K562 (cell line): ENCODE measurements around the gene SLC2A4. TPM values are rescaled to one million over a fixed set of nuclear protein-coding genes. Genes with fewer than 3 reads are reported as not detected.

Experiments used
- BRCA1 ChIP-seq, 2 experiments: fragments of 450-650 bp in 1 of 2; sonication (generic) in 1 of 2; formaldehyde crosslinking in 1 of 2; IDR thresholded peaks; 2 replicates each; pipeline versions ENCODE4 v1.5.0 to v1.6.1; 2017 to 2020; ENCODE audit warnings: mild to moderate bottlenecking in 1 of 2, missing genetic modification reagents in 1 of 2
- ETV6 ChIP-seq, 3 experiments: fragments of 150-350 bp in 1 of 3; sonication (generic) in 1 of 3; formaldehyde crosslinking in 1 of 3; IDR thresholded peaks; 2 replicates each; pipeline versions ENCODE4 v1.6.1 to v1.8.0; 2014 to 2022; ENCODE audit warnings: borderline replicate concordance in 2 of 3, low read depth in 2 of 3, antibody characterized with exemption in 1 of 3, low read length in 1 of 3, mild to moderate bottlenecking in 1 of 3, missing genetic modification reagents in 1 of 3
- FOXM1 ChIP-seq, 2 experiments: fragments of 450-650 bp in 1 of 2; sonication (generic) in 1 of 2; formaldehyde crosslinking in 1 of 2; IDR thresholded peaks; 2 replicates each; pipeline versions ENCODE4 v1.6.1 to v1.9.0; 2017 to 2022; ENCODE audit warnings: low read depth in 2 of 2, mild to moderate bottlenecking in 2 of 2, missing genetic modification reagents in 1 of 2, moderate library complexity in 1 of 2
- GTF2A2 ChIP-seq: IDR thresholded peaks from 2 replicates; pipeline ENCODE4 v1.6.1; 2016; ENCODE audit warnings: mild to moderate bottlenecking, missing genetic modification characterization, missing compliant biosample characterization
- HMG20B ChIP-seq: fragments of 250-450 bp; sonication (Bioruptor Pico); IDR thresholded peaks from 2 replicates; pipeline ENCODE4 v1.5.0; 2021; ENCODE audit warnings: mild to moderate bottlenecking
- KLF16 ChIP-seq: IDR thresholded peaks from 2 replicates; pipeline ENCODE4 v1.6.1; 2016; ENCODE audit warnings: antibody characterized with exemption
- MAZ ChIP-seq, 2 experiments: fragments of 450-650 bp in 1 of 2; sonication (generic) in 1 of 2; formaldehyde crosslinking; IDR thresholded peaks in 1 of 2; conservative IDR thresholded peaks in 1 of 2; 2 replicates each; pipeline versions ENCODE4 v1.4.0 to v1.5.0; 2020; ENCODE audit warnings: mild to moderate bottlenecking in 1 of 2, missing genetic modification reagents in 1 of 2
- MTA3 ChIP-seq: fragments of 450-650 bp; formaldehyde crosslinking; IDR thresholded peaks from 2 replicates; pipeline ENCODE4 v1.6.1; 2017; ENCODE audit warnings: mild to moderate bottlenecking, borderline replicate concordance
- PCBP1 ChIP-seq: fragments of 200-400 bp; formaldehyde crosslinking; IDR thresholded peaks from 2 replicates; pipeline ENCODE4 v1.6.1; 2018; ENCODE audit warnings: mild to moderate bottlenecking, low read depth, low read length; ENCODE audit not compliant: poor library complexity, severe bottlenecking
- PHF8 ChIP-seq: fragments of 200-600 bp; sonication (generic); IDR thresholded peaks from 2 replicates; pipeline ENCODE4 v1.6.1; 2012; ENCODE audit warnings: mixed run types, mild to moderate bottlenecking, inconsistent platforms, low read length, moderate library complexity, borderline replicate concordance
- POLR2AphosphoS2 ChIP-seq: IDR thresholded peaks from 2 replicates; pipeline ENCODE4 v1.6.1; 2012; ENCODE audit warnings: low read length, improper control_type of control experiment
- RB1 ChIP-seq: fragments of 450-650 bp; IDR thresholded peaks from 2 replicates; pipeline ENCODE4 v1.6.1; 2017; ENCODE audit warnings: low read depth, mild to moderate bottlenecking
- SMARCE1 ChIP-seq: fragments of 450-650 bp; IDR thresholded peaks from 2 replicates; pipeline ENCODE4 v1.7.1; 2016; ENCODE audit warnings: mild to moderate bottlenecking
- ZNF124 ChIP-seq: sonication (generic); formaldehyde crosslinking; IDR thresholded peaks from 2 replicates; pipeline ENCODE4 v1.8.1; 2022; ENCODE audit warnings: missing genetic modification reagents
- ZNF764 ChIP-seq: fragments of 250-450 bp; sonication (Bioruptor Pico); IDR thresholded peaks from 2 replicates; pipeline ENCODE4 v1.4.0; 2020; ENCODE audit warnings: low read depth, mild to moderate bottlenecking, moderate library complexity
- polyA plus RNA-seq, 8 experiments: library from polyadenylated mRNA; depleted of rRNA in 4 of 8; stranded (reverse) in 5 of 8; unstranded in 3 of 8; fragments of >200 nt; fragmentation: Nextera tagmentation in 2 of 8; fragmentation: Illumina TruSeq in 1 of 8; extraction: Ambion mirVana in 2 of 8; extraction: Trizol in 1 of 8; gene quantifications; 2 replicates each; pipeline versions ENCODE4 v1.2.1 to v1.2.3, GENCODE V29; 2011 to 2014; ENCODE audit warnings: inconsistent platforms in 1 of 8, missing spikeins in 1 of 8
- total RNA-seq, 7 experiments: library from RNA; depleted of rRNA in 6 of 7; stranded (reverse); fragments of >200 nt in 6 of 7; fragmentation: Illumina TruSeq in 2 of 7; extraction: Trizol in 2 of 7; gene quantifications; 2 replicates each; pipeline versions ENCODE4 v1.2.1 to v1.2.3, GENCODE V29; 2011 to 2021; ENCODE audit warnings: low replicate concordance in 1 of 7
- TF ChIP-seq, protein P1 (sequence below): fragments of 450-650 bp; IDR thresholded peaks from 2 replicates; pipeline ENCODE4 v1.6.1; 2014; ENCODE audit warnings: low read depth, mild to moderate bottlenecking, moderate library complexity, borderline replicate concordance
- TF ChIP-seq, protein P2 (sequence below): sonication (generic); formaldehyde crosslinking; IDR thresholded peaks from 2 replicates; pipeline ENCODE4 v1.8.0; 2022; ENCODE audit warnings: mild to moderate bottlenecking, missing genetic modification reagents, borderline replicate concordance
- TF ChIP-seq, protein P3 (sequence below), 2 experiments: IDR thresholded peaks; 2 replicates each; pipeline ENCODE4 v1.6.1; 2012; ENCODE audit warnings: improper control_type of control experiment in 2 of 2, low read depth in 2 of 2, low read length in 2 of 2, borderline replicate concordance in 1 of 2

The SLC2A4 gene
- total and polyA plus RNA-seq, 9 of the 15 experiments (the other 6 are each of a cell fraction or from before 2014, with no cell fraction given) = 0.74 to 3.5 (median 1.6) TPM

DNA sequence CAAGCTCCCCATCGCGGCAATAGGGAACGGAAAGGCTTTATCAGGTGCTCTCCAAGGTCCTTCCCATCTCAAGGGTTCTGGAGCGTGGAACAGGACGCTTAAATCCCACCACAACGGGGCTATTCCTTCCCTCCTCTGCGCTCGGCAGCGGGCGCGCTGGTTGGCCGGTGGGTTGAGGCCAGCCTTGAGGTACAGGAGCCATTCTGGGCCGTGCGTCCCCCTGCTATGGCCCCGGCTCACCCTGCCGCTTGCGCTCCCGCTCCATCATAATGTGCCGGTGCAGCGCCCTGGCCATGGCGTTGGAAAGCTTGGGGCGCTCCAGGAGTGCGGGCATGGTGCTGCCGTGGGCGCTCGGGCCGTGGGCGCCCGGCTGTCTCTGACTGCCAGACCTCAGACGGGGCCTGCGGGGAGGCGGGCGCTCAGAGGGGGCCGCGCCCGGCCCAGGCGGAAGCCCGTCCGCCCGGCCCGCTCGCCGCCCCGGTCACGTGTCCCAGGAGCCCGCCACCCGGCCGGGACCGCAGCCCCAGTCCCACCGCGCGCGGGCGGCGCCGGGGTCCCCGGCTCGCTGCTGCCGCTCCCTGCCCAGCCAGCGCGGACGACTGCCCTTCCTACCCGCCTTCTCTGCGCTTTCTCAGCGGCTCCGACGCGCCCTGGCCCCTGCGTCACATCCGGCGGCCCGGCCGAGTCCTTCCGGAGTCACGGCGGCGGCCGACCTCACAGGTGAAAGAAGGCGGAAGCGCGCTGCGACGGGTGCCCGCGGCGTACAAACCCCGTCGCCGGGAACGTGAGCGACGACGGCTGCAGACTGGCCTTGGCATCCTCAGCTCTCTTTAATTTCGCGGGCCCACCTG, 33.4 kb downstream of the SLC2A4 start, which contains the start of gene GPS2 (continued):
- TF ChIP-seq MTA3 (peak; percentile 97), ZNF124 (no peak), SMARCE1 (no peak), ZNF764 (CRISPR knock-in tag) (no peak), KLF16 (0 out of 2 replicates have a peak, but pooled peaks have one; percentile 3), RB1 (peak; percentile 79; the same call in 1 of the 2 replicates), HMG20B (CRISPR knock-in tag) (no peak), POLR2AphosphoS2 (peak; percentile 90), BRCA1 (IDR thresholded peaks at IDR 0.05) (no peak), BRCA1 (CRISPR knock-in tag; IDR thresholded peaks at IDR 0.05) (no peak), PCBP1 (peak; percentile 81), PHF8 (peak; percentile 62; the same call in 1 of the 2 replicates), MAZ (CRISPR knock-in tag; conservative IDR thresholded peaks at IDR 0.05 in 1 of 2, IDR thresholded peaks at IDR 0.05 in 1 of 2) (peak; percentile 46 to 63), ETV6 (IDR thresholded peaks at IDR 0.05; ENCODE audit: borderline replicate concordance in 1 of 2, low read depth in 2 of 2, low read length in 1 of 2) (no peak), ETV6 (CRISPR knock-in tag; IDR thresholded peaks at IDR 0.05; ENCODE audit: borderline replicate concordance) (no peak), GTF2A2 (tag) (no peak), FOXM1 (IDR thresholded peaks at IDR 0.05; ENCODE audit: low read depth) (no peak), FOXM1 (CRISPR knock-in tag; IDR thresholded peaks at IDR 0.05; ENCODE audit: low read depth) (no peak)
- TF ChIP-seq, protein P1, sequence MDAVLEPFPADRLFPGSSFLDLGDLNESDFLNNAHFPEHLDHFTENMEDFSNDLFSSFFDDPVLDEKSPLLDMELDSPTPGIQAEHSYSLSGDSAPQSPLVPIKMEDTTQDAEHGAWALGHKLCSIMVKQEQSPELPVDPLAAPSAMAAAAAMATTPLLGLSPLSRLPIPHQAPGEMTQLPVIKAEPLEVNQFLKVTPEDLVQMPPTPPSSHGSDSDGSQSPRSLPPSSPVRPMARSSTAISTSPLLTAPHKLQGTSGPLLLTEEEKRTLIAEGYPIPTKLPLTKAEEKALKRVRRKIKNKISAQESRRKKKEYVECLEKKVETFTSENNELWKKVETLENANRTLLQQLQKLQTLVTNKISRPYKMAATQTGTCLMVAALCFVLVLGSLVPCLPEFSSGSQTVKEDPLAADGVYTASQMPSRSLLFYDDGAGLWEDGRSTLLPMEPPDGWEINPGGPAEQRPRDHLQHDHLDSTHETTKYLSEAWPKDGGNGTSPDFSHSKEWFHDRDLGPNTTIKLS = 0 out of 2 replicates have a peak, but pooled peaks have one; percentile 42
- TF ChIP-seq, protein P2, sequence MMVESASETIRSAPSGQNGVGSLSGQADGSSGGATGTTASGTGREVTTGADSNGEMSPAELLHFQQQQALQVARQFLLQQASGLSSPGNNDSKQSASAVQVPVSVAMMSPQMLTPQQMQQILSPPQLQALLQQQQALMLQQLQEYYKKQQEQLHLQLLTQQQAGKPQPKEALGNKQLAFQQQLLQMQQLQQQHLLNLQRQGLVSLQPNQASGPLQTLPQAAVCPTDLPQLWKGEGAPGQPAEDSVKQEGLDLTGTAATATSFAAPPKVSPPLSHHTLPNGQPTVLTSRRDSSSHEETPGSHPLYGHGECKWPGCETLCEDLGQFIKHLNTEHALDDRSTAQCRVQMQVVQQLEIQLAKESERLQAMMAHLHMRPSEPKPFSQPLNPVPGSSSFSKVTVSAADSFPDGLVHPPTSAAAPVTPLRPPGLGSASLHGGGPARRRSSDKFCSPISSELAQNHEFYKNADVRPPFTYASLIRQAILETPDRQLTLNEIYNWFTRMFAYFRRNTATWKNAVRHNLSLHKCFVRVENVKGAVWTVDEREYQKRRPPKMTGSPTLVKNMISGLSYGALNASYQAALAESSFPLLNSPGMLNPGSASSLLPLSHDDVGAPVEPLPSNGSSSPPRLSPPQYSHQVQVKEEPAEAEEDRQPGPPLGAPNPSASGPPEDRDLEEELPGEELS (CRISPR knock-in tag) = no peak
- TF ChIP-seq, protein P3, sequence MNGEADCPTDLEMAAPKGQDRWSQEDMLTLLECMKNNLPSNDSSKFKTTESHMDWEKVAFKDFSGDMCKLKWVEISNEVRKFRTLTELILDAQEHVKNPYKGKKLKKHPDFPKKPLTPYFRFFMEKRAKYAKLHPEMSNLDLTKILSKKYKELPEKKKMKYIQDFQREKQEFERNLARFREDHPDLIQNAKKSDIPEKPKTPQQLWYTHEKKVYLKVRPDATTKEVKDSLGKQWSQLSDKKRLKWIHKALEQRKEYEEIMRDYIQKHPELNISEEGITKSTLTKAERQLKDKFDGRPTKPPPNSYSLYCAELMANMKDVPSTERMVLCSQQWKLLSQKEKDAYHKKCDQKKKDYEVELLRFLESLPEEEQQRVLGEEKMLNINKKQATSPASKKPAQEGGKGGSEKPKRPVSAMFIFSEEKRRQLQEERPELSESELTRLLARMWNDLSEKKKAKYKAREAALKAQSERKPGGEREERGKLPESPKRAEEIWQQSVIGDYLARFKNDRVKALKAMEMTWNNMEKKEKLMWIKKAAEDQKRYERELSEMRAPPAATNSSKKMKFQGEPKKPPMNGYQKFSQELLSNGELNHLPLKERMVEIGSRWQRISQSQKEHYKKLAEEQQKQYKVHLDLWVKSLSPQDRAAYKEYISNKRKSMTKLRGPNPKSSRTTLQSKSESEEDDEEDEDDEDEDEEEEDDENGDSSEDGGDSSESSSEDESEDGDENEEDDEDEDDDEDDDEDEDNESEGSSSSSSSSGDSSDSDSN (IDR thresholded peaks at IDR 0.05; ENCODE audit: borderline replicate concordance in 1 of 2, low read depth in 2 of 2, low read length in 2 of 2) = 0 out of 4 replicates have a peak, but pooled peaks of 1 of the 2 experiments have one; percentile 22
